IMR-90 (cell line): Measurements from ENCODE around the gene FHL2. TPM values are rescaled to one million over a fixed set of nuclear protein-coding genes. Genes with fewer than 3 reads are reported as not detected.

ENCODE experiments used
- ATAC-seq: fragments of 200-7000 bp; cut with Tn5 transposase; 2 replicates; pipeline ENCODE4 v1.9.1; 2020; ENCODE audit warnings: low read depth, mild to moderate bottlenecking, moderate library complexity
- BruUV-seq: library from RNA; stranded (reverse); fragments of 400-500 nt; replicated peaks from 2 replicates; lab custom pipeline; 2021; lab: Mats Ljungman, UMichigan
- CTCF ChIA-PET: fragments of 300-600 bp; formaldehyde crosslinking; extraction: SDS; loops from one replicate; lab custom pipeline; 2021; ENCODE audit warnings: antibody characterized with exemption; lab: Yijun Ruan, JAX
- POLR2A ChIA-PET: fragments of 300-600 bp; sonication (Branson Sonifier 250); formaldehyde crosslinking; loops from one replicate; lab custom pipeline; 2022; ENCODE audit warnings: antibody characterized with exemption; ENCODE audit not compliant: unreplicated experiment; lab: Charles Lee
- DNase-seq: peaks from one replicate; pipeline ENCODE4 v3.0.0; 2013
- H2AFZ ChIP-seq: replicated peaks from 2 replicates; pipeline ENCODE3; 2013; ENCODE audit warnings: low read length, mild to moderate bottlenecking; ENCODE audit not compliant: poor library complexity
- H2AK5ac ChIP-seq: 2 replicates; pipeline ENCODE4 v1.6.1; 2013; ENCODE audit warnings: low read depth, low read length, inconsistent platforms
- H2AK9ac ChIP-seq: replicated peaks from 2 replicates; pipeline ENCODE3; 2013; ENCODE audit warnings: mild to moderate bottlenecking, low read depth, low read length, moderate library complexity; ENCODE audit not compliant: poor library complexity
- H2BK120ac ChIP-seq: 2 replicates; pipeline ENCODE4 v1.6.1; 2013; ENCODE audit warnings: low read depth, low read length, inconsistent platforms
- H2BK15ac ChIP-seq: 3 replicates; pipeline ENCODE4 v1.6.1; 2013; ENCODE audit warnings: low read depth, low read length, inconsistent platforms
- H2BK20ac ChIP-seq: 2 replicates; pipeline ENCODE4 v1.6.1; 2013; ENCODE audit warnings: low read depth, mild to moderate bottlenecking, inconsistent platforms, low read length, moderate library complexity
- H2BK5ac ChIP-seq: 2 replicates; pipeline ENCODE4 v1.6.1; 2013; ENCODE audit warnings: mild to moderate bottlenecking, low read depth, low read length, inconsistent platforms; ENCODE audit not compliant: poor library complexity, severe bottlenecking
- H3K14ac ChIP-seq: replicated peaks from 2 replicates; pipeline ENCODE4 v1.6.1; 2013; ENCODE audit warnings: low read depth, low read length, inconsistent platforms
- H3K18ac ChIP-seq: 2 replicates; pipeline ENCODE4 v1.6.1; 2013; ENCODE audit warnings: low read depth, low read length, control low read depth
- H3K23ac ChIP-seq: 2 replicates; pipeline ENCODE4 v1.6.1; 2013; ENCODE audit warnings: low read depth, low read length, inconsistent platforms
- H3K27ac ChIP-seq: 2 replicates; pipeline ENCODE4 v1.5.1; 2013; ENCODE audit warnings: mild to moderate bottlenecking, control low read depth, low read length; ENCODE audit not compliant: insufficient read depth
- H3K27me3 ChIP-seq: 2 replicates; pipeline ENCODE4 v1.6.1; 2013; ENCODE audit warnings: low read length; ENCODE audit not compliant: control insufficient read depth, insufficient read depth
- H3K36me3 ChIP-seq: 2 replicates; pipeline ENCODE4 v1.6.1; 2013; ENCODE audit warnings: low read length, mixed read lengths; ENCODE audit not compliant: control insufficient read depth, insufficient read depth
- H3K4ac ChIP-seq: 2 replicates; pipeline ENCODE4 v1.6.1; 2013; ENCODE audit warnings: low read depth, low read length, inconsistent platforms
- H3K4me1 ChIP-seq: 2 replicates; pipeline ENCODE4 v1.6.1; 2013; ENCODE audit warnings: low read length, mixed read lengths; ENCODE audit not compliant: control insufficient read depth, insufficient read depth
- H3K4me2 ChIP-seq: 2 replicates; pipeline ENCODE4 v1.6.1; 2013; ENCODE audit warnings: low read depth, mild to moderate bottlenecking, control low read depth, low read length, moderate library complexity
- H3K4me3 ChIP-seq: 2 replicates; pipeline ENCODE4 v1.5.1; 2013; ENCODE audit warnings: low read depth, mild to moderate bottlenecking, control low read depth, low read length, moderate library complexity; ENCODE audit not compliant: insufficient read depth
- H3K56ac ChIP-seq: 2 replicates; pipeline ENCODE4 v1.6.1; 2013; ENCODE audit warnings: low read length, inconsistent platforms; ENCODE audit not compliant: insufficient read depth; ENCODE audit errors: extremely low read depth
- H3K79me1 ChIP-seq, 2 experiments: 2 replicates each; pipeline ENCODE4 v1.6.1; 2013; ENCODE audit warnings: low read length in 2 of 2, inconsistent platforms in 1 of 2, low read depth in 1 of 2
- H3K9ac ChIP-seq: 2 replicates; pipeline ENCODE4 v1.6.1; 2013; ENCODE audit warnings: low read depth, low read length, control low read depth
- H3K9me1 ChIP-seq: 2 replicates; pipeline ENCODE4 v1.6.1; 2013; ENCODE audit warnings: low read length, inconsistent platforms; ENCODE audit not compliant: insufficient read depth
- H3K9me3 ChIP-seq: 2 replicates; pipeline ENCODE4 v1.6.1; 2013; ENCODE audit warnings: low read length; ENCODE audit not compliant: control insufficient read depth, insufficient read depth
- H4K20me1 ChIP-seq: 2 replicates; pipeline ENCODE4 v1.6.1; 2013; ENCODE audit warnings: low read length, inconsistent platforms; ENCODE audit not compliant: insufficient read depth
- H4K5ac ChIP-seq: 2 replicates; pipeline ENCODE4 v1.6.1; 2013; ENCODE audit warnings: mild to moderate bottlenecking, low read depth, low read length, control low read depth
- H4K8ac ChIP-seq, 2 experiments: 2 replicates each; pipeline ENCODE4 v1.6.1; 2013; ENCODE audit warnings: low read depth in 2 of 2, low read length in 2 of 2, control low read depth in 1 of 2, inconsistent platforms in 1 of 2
- H4K91ac ChIP-seq: 2 replicates; pipeline ENCODE4 v1.6.1; 2013; ENCODE audit warnings: low read depth, low read length, inconsistent platforms; ENCODE audit not compliant: insufficient read depth
- CEBPB ChIP-seq: IDR thresholded peaks from 2 replicates; pipeline ENCODE4 v1.6.1; 2012; ENCODE audit warnings: low read depth, low read length, improper control_type of control experiment
- CTCF ChIP-seq: conservative IDR thresholded peaks from 2 replicates; pipeline ENCODE4 v1.5.1; 2012; ENCODE audit warnings: mild to moderate bottlenecking, low read depth, low read length, improper control_type of control experiment
- FOS ChIP-seq: fragments of 150-350 bp; IDR thresholded peaks from 2 replicates; pipeline ENCODE4 v1.6.1; 2016; ENCODE audit warnings: low read depth, low read length
- MXI1 ChIP-seq: IDR thresholded peaks from 2 replicates; pipeline ENCODE4 v1.6.1; 2012; ENCODE audit warnings: low read depth, mild to moderate bottlenecking, low read length, moderate library complexity, borderline replicate concordance
- NFE2L2 ChIP-seq: fragments of 150-350 bp; IDR thresholded peaks from 2 replicates; pipeline ENCODE4 v1.6.1; 2016; ENCODE audit warnings: low read depth, mild to moderate bottlenecking, low read length
- POLR2A ChIP-seq: IDR thresholded peaks from 2 replicates; pipeline ENCODE4 v1.6.1; 2012; ENCODE audit warnings: mild to moderate bottlenecking, low read depth, low read length
- RCOR1 ChIP-seq: IDR thresholded peaks from 2 replicates; pipeline ENCODE4 v1.6.1; 2012; ENCODE audit warnings: mild to moderate bottlenecking, low read length, improper control_type of control experiment; ENCODE audit not compliant: insufficient replicate concordance
- SMC3 ChIP-seq: fragments of 150-350 bp; IDR thresholded peaks from 2 replicates; pipeline ENCODE4 v1.6.1; 2016; ENCODE audit warnings: low read depth, mild to moderate bottlenecking, antibody characterized with exemption, low read length, moderate library complexity
- WGBS, 2 experiments: methylation state at CpG; one replicate each; pipeline versions ENCODE4 v1.1.5 to v1.1.7; 2013; ENCODE audit warnings: missing lambda C conversion rate in 2 of 2; ENCODE audit not compliant: insufficient read length in 1 of 2; ENCODE audit errors: extremely low coverage in 2 of 2; 5-methylcytosine and 5-hydroxymethylcytosine counted together
- dilution Hi-C: fragments of 300-500 bp; cut with HindIII; formaldehyde crosslinking; loops from one replicate; pipeline ENCODE4 v1.14.3; 2018; ENCODE audit warnings: low sequenced_read_pairs; ENCODE audit not compliant: unreplicated experiment
- in situ Hi-C: fragments of 300-500 bp; cut with MboI; formaldehyde crosslinking; loops from 3 replicates; pipeline ENCODE4 v1.14.3; 2019; ENCODE audit warnings: low sequenced_read_pairs, inconsistent platforms, mixed read lengths
- intact Hi-C: fragments of 100-400 bp; cut with micrococcal nuclease; formaldehyde crosslinking; loops from 2 replicates; pipeline ENCODE4 v1.10.0; 2022
- polyA plus RNA-seq, 3 experiments: library from polyadenylated mRNA; depleted of rRNA; stranded (reverse); fragments of >200 nt; gene quantifications; 2 replicates each; pipeline ENCODE4 v1.2.3, GENCODE V29; 2012; ENCODE audit warnings: low replicate concordance in 1 of 3
- total RNA-seq: library from RNA; depleted of rRNA; stranded (reverse); fragments of >200 nt; gene quantifications from 2 replicates; pipeline ENCODE4 v1.2.3, GENCODE V29; 2012
- TF ChIP-seq, protein P1 (sequence below): fragments of 150-350 bp; IDR thresholded peaks from 2 replicates; pipeline ENCODE4 v1.6.1; 2017; ENCODE audit warnings: mild to moderate bottlenecking, antibody characterized with exemption, low read length, low read depth
- TF ChIP-seq, protein P2 (sequence below): fragments of 150-350 bp; IDR thresholded peaks from 2 replicates; pipeline ENCODE4 v1.6.1; 2016; ENCODE audit warnings: low read depth, mild to moderate bottlenecking, low read length, moderate library complexity, borderline replicate concordance

Gene FHL2
- total and polyA plus RNA-seq, 2 of the 4 experiments (the other 2 are of a cell fraction), result 464 to 550 TPM

GRCh38 chr2:105446501-105446900 lies 47.6 kb upstream of the FHL2 start:
- no peak overlapping the region for H3K4me2 ChIP-seq
- no CpG with 5 or more reads among the region's 6 CpGs for WGBS, 2 experiments
- dilution Hi-C loops, result no loop called here
- H2BK20ac ChIP-seq, result no peak overlapping the region
- H3K27ac ChIP-seq, result no peak overlapping the region
- ATAC-seq (no peak), DNase-seq (no peak)
- no peak overlapping the region for H3K23ac ChIP-seq
- no peaks in the 10 kb centered on the region for H3K36me3 ChIP-seq
- peaks cover 13% of the 10 kb centered on the region for H3K9me1 ChIP-seq
- H3K9ac ChIP-seq, result no peak overlapping the region
- H2BK15ac ChIP-seq, result peak overlapping the region; percentile 46; the same call in 1 of the 3 replicates
- H4K20me1 ChIP-seq, result no peaks in the 10 kb centered on the region
- no peaks in the 10 kb centered on the region for H3K9me3 ChIP-seq
- no peak overlapping the region for H2AFZ ChIP-seq
- H3K4ac ChIP-seq, result no peak overlapping the region
- no peak overlapping the region for H2AK5ac ChIP-seq
- no peak overlapping the region; the same call in none of the 2 replicates for H4K91ac ChIP-seq
- H3K4me3 ChIP-seq, result no peak overlapping the region
- H3K18ac ChIP-seq, result 0 out of 2 replicates have a peak overlapping the region, but pooled peaks have one; percentile 14
- H2AK9ac ChIP-seq, result no peak overlapping the region
- TF ChIP-seq, protein P1, sequence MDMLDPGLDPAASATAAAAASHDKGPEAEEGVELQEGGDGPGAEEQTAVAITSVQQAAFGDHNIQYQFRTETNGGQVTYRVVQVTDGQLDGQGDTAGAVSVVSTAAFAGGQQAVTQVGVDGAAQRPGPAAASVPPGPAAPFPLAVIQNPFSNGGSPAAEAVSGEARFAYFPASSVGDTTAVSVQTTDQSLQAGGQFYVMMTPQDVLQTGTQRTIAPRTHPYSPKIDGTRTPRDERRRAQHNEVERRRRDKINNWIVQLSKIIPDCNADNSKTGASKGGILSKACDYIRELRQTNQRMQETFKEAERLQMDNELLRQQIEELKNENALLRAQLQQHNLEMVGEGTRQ, result no peak
- TF ChIP-seq RCOR1 (no peak), SMC3 (no peak), FOS (no peak), CEBPB (no peak), NFE2L2 (no peak), MXI1 (no peak), CTCF (no peak), POLR2A (no peak)
- TF ChIP-seq, protein P2, sequence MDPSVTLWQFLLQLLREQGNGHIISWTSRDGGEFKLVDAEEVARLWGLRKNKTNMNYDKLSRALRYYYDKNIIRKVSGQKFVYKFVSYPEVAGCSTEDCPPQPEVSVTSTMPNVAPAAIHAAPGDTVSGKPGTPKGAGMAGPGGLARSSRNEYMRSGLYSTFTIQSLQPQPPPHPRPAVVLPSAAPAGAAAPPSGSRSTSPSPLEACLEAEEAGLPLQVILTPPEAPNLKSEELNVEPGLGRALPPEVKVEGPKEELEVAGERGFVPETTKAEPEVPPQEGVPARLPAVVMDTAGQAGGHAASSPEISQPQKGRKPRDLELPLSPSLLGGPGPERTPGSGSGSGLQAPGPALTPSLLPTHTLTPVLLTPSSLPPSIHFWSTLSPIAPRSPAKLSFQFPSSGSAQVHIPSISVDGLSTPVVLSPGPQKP, result no peak
- H3K4me1 ChIP-seq, result peaks cover 14% of the 10 kb centered on the region
- in situ Hi-C loops, result no loop called here
- intact Hi-C loops, result no loop called here
- H3K79me1 ChIP-seq, result no peaks in the 10 kb centered on the region
- ChIA-PET POLR2A (no interaction called here), CTCF (no interaction called here)
- peaks cover 13% of the 10 kb centered on the region for H3K27me3 ChIP-seq
- no peak overlapping the region for H2BK5ac ChIP-seq
- H3K56ac ChIP-seq, result no peak overlapping the region
- no peak overlapping the region for H4K8ac ChIP-seq
- no peak overlapping the region for H3K14ac ChIP-seq
- no TSS peak for BruUV-seq
- H2BK120ac ChIP-seq, result no peak overlapping the region; the same call in 1 of the 2 replicates
- H4K5ac ChIP-seq, result no peak overlapping the region
